NCI-H82 (cell line): ENCODE data around the gene ZNF467.

Source experiments
- DNase-seq: peaks from one replicate; lab custom pipeline; 2025; lab: John Stamatoyannopoulos, UW

The ZNF467 gene

DNA sequence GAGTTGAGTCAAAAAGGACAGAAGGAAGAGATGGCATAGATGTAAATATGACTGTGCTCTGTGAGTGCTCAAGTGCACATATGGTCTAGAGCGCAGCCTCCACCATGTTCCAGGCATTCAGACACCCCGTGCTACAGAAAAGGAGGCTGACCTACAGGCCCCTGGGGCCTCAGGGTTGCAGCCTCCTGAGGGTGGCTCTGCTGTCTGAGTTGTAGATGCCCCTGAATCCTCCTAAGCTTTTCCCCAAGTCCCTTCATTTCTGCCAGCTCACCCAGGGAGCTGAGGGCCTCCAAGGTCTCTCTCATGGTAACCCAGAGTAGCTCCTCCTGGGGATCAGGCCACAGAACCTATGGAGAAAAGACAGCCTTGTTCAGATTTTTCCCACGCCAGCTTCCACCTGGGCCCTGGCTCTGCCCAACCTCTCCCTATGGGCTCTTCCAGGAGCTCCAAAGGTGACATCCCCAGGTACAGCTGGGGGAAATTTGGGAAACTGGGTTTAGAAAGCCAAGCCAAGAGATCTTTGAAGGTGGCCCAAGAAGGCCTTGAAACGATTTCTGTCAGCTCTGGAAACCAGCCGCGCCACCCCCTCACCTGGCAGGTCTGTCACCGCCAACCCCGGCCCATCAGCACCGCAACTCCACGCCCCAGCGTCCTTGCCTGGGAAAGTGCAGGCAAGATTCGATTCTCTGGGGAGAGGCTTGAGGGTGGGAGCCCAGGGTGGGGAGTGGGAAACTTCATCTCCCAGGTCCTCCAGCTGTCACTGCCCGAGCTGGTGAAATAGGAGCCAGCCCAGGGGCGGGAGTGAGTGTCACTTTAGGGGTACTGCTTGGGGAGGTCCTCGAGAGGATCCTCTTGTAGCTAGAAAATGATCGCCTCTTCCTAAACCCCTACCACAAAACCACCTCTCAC is 2.4 kb downstream of the ZNF467 start:
- DNase-seq = peak; percentile 88

- DNase-seq = peak; percentile 29
These were observed 3.5 kb downstream of the ZNF467 start for GRCh38 chr7:149769915-149770314.

- no peak for DNase-seq
These were observed 4.5 kb downstream of the ZNF467 start for GRCh38 chr7:149768931-149769330.

GRCh38 chr7:149767068-149767467 is 6.3 kb downstream of the ZNF467 start:
- no peak for DNase-seq

DNA sequence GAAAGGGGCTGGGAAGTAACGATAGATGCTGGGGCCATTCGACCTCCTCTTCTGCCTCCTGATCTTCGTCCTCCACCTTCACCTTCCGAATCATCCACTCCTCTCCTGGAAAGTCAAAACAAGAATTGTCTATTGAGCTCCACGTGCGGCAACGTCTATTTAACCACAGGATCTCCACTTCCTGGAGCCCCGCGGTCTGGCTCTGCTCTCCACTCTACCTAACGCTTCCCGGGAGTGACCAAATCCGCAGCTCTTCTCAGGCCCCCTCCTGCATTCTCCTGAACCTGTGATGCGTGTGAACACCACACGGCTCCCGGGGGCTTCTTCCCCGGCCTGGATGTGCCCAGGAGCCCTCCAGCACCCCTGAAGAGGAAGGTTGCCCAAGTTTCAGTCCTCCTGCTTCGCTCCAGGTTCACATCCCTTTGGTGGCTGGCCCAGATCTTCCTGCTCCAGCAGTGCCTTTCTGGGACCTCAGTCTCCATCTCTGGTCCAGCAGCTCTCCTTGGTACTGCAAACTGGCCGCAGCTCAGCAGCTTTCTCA is 7.2 kb downstream of the ZNF467 start:
- no peak for DNase-seq

DNA sequence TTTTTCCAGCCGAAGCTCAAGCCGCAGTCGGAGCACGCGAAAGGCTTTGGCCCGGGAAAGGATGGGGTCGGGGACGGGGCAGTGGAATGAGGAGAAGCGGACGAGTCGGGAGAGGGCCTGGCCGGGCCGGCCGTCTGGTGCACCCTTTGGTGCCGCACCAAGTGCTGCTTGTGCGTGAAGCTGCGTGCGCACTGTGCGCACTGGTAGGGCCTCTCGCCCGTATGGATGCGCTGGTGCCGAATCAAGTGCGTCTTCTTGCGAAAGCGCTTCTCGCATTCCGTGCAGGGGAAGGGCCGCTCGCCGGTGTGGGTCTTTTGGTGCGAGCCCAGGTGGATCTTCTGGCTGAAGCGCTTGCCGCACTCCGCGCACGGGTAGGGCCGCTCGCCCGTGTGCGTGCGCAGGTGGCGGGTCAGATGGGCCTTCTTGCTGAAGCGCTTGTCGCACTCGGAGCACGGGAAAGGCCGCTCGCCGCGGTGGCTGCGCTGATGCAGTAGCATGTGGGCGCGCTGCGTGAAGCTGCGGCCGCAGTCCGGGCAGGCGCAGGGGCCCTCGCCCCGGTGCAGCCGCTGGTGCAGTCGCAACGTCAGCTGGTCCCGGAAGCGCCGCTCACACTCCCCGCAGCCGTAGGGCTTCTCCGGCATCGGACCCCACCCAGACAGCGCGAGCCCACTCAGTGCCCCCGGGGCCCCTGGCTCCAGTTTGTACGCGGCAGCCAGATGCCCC is 7.8 kb downstream of the ZNF467 start:
- no peak for DNase-seq

DNA sequence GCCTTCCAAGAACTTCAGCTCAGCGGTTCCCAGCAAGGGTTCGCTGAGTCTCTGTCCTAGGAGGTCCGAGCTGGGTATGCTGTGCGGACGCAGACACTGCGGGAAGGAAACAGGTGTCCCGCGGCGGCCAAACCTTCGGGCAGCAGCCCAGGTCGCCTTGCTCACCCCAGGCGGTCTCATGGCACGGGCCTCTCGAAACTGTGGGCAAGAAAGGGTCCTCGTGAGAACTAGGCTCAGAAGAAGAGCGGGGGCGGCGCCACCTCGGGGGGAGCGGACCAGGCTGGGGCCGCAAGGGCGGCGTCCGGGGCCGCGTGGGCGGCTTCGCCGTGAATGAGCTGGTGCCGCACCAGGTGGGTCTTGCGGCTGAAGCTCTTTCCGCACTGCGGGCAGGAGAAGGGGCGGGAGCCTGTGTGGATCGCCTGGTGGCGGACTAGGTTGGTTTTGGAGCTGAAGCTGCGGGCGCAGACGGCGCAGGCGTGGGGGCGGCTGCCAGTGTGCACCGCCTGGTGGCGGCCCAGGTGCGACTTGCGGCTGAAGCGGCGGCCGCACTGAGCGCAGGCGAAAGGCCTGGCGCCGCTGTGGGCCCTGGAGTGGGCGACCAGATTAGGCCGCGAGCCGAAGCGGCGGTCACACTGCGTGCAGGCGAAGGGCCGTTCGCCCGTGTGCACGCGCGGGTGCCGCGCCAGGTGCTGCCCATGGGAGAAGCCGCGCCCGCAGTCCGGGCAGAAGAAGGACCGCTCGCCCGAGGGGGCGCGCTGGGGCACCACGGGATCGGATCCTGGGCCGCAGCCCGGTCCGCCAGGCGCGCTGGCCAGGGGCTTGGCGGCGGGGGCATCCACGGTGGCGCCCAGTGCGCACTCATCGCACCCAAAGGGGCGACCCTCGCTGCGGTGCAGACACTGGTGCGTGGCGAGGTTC is 8.6 kb downstream of the ZNF467 start:
- DNase-seq = peak; percentile 44

GRCh38 chr7:149763563-149764240 is 9.7 kb downstream of the ZNF467 start:
- no peak for DNase-seq

DNA sequence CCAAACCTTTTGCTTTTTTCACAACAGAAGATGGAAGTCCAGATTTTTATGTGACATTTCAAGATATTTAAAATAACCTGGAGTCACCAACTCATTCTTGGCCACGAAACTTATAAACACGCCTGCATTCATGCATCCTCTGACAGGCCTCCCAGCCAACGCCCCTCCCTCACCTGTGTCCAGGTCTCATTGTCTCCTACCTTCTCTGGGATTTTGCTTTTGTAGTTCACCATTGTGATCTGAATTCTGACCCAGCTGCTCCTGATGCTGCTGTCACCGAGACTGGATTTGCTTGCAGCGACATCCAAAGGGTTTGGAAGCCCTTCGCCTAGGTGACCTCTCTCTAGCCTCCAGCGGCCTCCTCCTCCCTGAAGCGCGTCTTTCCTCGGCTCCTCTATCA is 10.8 kb downstream of the ZNF467 start:
- no peak for DNase-seq

DNA sequence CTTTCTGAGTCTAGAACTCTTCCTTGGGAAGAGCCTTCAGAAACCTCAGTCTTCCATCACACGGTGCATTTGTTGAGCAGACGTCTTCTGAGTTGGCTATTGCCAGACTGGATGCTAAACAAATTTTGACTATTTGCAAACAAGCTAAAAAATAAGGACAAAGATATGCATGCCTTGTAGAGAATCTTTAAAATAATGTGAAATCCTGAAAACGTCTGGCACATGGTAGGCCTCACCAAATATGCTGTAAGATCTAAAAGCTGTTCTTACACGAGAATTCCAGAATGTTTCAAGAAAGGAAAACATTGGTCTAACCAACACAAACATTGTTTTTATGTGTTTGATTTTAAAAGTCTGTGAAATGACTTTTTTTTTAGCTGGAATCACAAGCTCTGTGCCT is 11.3 kb downstream of the ZNF467 start:
- DNase-seq = no peak

DNA sequence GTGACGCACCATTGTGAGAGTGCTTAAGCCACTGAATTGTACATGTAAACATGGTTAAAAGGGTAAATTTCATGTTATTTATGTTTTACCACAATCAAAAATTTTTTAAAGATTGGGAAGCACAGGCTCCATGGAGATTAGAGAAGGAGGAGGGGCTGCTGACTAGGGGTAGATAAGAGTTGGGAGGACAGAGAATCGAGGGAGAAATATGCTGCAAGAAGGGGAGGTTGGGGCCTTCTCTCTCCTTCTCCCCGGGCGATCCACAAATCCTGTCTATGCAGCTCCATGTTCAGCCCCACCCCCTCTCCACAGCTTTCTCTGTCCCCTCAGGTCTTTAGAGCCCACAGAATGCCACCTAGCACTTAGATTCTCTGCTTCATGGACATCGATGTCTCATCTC is 12.1 kb downstream of the ZNF467 start:
- DNase-seq = no peak

- no peak for DNase-seq
These were observed 12.8 kb downstream of the ZNF467 start for GRCh38 chr7:149760538-149760937.

DNA sequence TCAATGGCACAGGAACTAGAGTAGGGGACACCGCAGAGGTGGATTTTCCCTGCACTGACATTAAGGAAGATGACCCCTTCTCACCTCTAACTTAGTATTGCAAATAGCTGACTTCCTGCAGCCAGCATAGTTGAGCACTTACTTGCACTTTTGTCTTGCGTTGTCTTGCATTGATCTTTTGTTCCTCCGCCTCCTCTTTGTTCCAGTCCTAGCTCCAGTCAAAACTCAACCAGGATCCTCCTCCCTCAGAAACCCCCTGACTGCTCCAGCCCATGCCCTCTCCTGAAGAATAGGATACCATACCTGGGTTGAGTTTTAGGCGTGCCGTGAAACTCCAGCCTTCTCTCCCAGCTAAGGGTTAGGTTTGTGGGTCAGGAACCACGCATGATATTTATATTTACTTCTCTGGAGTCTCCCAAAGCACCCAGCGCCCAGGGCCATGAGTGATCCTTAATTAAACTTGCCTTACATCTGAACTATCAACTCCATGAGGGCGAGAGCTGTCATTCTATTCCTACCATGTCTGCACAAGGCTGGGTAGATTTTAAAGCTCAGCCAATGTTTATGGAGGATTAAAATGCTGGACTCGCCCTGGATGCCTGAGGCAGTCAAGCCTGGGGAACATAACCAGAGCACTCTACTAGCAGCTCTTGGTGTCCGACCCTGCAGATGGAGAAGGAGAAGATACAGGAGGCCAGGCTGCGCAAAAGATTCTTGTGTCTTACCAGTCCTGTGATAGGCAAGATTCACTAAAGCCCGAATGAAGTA is 14.1 kb downstream of the ZNF467 start:
- DNase-seq = no peak

GRCh38 chr7:149753375-149754233 is 19.8 kb downstream of the ZNF467 start:
- peak; percentile 77 for DNase-seq

- no peak for DNase-seq
These were observed 20.7 kb downstream of the ZNF467 start for GRCh38 chr7:149752646-149753045.

GRCh38 chr7:149751043-149751775 is 22.2 kb downstream of the ZNF467 start:
- no peak for DNase-seq

DNA sequence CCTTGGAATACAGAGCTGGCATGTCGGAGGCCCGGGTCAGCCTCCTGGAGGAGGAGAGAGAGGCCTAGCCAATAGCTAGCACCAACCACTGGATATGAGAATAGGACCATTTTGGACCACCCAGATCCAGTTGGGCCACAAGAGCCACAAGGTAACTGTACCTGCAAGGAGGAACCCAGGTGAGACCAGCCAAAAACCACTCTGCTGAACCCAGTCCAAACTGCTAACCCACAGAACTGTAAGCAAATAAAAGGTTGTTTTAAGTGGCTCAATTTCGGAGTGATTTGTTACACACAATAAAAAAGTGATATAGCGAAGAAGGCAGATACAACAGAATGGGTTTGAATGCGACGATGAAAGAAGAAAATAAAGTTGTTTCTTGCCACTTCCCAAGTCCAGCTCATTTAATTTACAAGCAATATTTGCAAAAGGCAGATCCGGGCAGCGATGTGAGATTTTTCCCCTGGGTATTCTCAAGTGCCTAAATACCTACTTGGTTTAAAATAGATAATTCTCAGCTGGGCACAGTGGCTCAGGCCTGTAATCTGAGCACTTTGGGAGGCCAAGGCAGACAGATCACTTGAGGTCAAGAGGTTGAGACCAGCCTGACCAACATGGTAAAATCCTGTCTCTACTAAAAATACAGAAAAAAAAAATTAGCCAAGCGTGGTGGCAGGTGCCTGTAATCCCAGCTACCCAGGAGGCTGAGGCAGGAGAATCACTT is 23.1 kb downstream of the ZNF467 start:
- DNase-seq = no peak
